Measurements from ENCODE around the gene FZD10. TPM values are rescaled to one million over a fixed set of nuclear protein-coding genes. Genes with fewer than 3 reads are reported as not detected.

Gene FZD10
- total RNA-seq, 1 experiment from 2014 or later = not detected

DNA sequence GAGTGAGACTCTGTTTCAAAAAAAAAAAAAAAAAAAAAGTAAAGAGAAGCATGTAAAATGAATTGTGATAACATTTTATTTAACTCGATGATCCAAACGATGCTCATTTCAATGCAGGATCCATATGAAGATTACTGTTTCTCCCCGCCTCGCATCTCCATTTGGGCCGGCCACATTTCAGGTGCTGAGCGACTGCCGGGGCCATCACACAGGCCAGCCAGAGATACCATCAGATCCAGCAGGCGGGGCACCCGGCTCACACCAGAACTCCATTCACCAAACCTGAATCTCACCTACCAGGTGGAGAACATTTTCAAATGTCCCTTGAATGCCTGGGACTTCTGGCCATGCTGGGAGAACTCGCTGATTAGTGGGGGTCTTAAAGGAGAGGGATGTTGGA, 18.0 kb upstream of the FZD10 start:
- Histone ChIP-seq H3K4me1 (ENCODE audit: control insufficient read depth in 1 of 2, insufficient read depth in 2 of 2, low read length in 2 of 2) (no peaks in the 10 kb centered on the region), H3K27ac (ENCODE audit: low read depth, low read length) (no peak overlapping the region), H3K36me3 (ENCODE audit: control insufficient read depth in 1 of 2, insufficient read depth in 2 of 2, low read length in 2 of 2) (no peaks in the 10 kb centered on the region), H3K4me2 (ENCODE audit: low read length) (no peak overlapping the region), H3K9me3 (ENCODE audit: control insufficient read depth in 1 of 2, insufficient read depth in 1 of 2, low read depth in 1 of 2, low read length in 2 of 2) (peaks cover 3 to 6% of the 10 kb centered on the region in 2 experiments; a peak in 2 of 4 replicates), H2AFZ (ENCODE audit: low read depth, low read length, poor library complexity, severe bottlenecking) (no peak overlapping the region), H3K79me2 (ENCODE audit: insufficient read depth, low read length) (no peaks in the 10 kb centered on the region), H3K4me3 (replicated peaks in 1 of 2; ENCODE audit: low read depth in 1 of 2, low read length in 2 of 2) (no peak overlapping the region), H3K9me2 (ENCODE audit: insufficient read depth) (no peaks in the 10 kb centered on the region), H4K20me1 (ENCODE audit: insufficient read depth) (no peaks in the 10 kb centered on the region), H3K27me3 (ENCODE audit: insufficient read depth, low read length) (no peaks in the 10 kb centered on the region), H3K9ac (ENCODE audit: low read length) (no peak overlapping the region)
- ATAC-seq = no peak
- no peak for DNase-seq (ENCODE audit: low read depth, low spot score)
- TF ChIP-seq YY1 (IDR thresholded peaks at IDR 0.05; ENCODE audit: extremely low read depth, insufficient replicate concordance, low read depth, low read length) (no peak), POLR2A (IDR thresholded peaks at IDR 0.05; ENCODE audit: borderline replicate concordance, extremely low read depth, insufficient read depth, insufficient read length) (no peak), JUND (IDR thresholded peaks at IDR 0.05) (no peak), ELF1 (IDR thresholded peaks at IDR 0.05; ENCODE audit: borderline replicate concordance, low read depth) (no peak), CBX3 (IDR thresholded peaks at IDR 0.05; ENCODE audit: low read depth) (no peak), RAD21 (IDR thresholded peaks at IDR 0.05; ENCODE audit: low read depth) (no peak), FOSL1 (IDR thresholded peaks at IDR 0.05; ENCODE audit: low read depth) (no peak), SIN3A (IDR thresholded peaks at IDR 0.05; ENCODE audit: low read depth) (no peak), TCF7L2 (IDR thresholded peaks at IDR 0.05; ENCODE audit: borderline replicate concordance, extremely low read depth, insufficient read depth, insufficient read length) (no peak), EGR1 (IDR thresholded peaks at IDR 0.05; ENCODE audit: low read depth) (no peak), ZNF274 (IDR thresholded peaks at IDR 0.05; ENCODE audit: low read depth, low read length) (no peak), EZH2phosphoT487 (IDR thresholded peaks at IDR 0.05; ENCODE audit: borderline replicate concordance) (no peak), SP1 (IDR thresholded peaks at IDR 0.05; ENCODE audit: low read depth) (no peak), REST (IDR thresholded peaks at IDR 0.05; ENCODE audit: low read depth) (no peak), EZH2 (IDR thresholded peaks at IDR 0.05) (no peak), CEBPB (IDR thresholded peaks at IDR 0.05; ENCODE audit: low read depth) (no peak), SRF (IDR thresholded peaks at IDR 0.05; ENCODE audit: low read depth) (no peak)
- TF ChIP-seq, protein P1, sequence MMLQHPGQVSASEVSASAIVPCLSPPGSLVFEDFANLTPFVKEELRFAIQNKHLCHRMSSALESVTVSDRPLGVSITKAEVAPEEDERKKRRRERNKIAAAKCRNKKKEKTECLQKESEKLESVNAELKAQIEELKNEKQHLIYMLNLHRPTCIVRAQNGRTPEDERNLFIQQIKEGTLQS (IDR thresholded peaks at IDR 0.05) = no peak
- TF ChIP-seq, protein P2, sequence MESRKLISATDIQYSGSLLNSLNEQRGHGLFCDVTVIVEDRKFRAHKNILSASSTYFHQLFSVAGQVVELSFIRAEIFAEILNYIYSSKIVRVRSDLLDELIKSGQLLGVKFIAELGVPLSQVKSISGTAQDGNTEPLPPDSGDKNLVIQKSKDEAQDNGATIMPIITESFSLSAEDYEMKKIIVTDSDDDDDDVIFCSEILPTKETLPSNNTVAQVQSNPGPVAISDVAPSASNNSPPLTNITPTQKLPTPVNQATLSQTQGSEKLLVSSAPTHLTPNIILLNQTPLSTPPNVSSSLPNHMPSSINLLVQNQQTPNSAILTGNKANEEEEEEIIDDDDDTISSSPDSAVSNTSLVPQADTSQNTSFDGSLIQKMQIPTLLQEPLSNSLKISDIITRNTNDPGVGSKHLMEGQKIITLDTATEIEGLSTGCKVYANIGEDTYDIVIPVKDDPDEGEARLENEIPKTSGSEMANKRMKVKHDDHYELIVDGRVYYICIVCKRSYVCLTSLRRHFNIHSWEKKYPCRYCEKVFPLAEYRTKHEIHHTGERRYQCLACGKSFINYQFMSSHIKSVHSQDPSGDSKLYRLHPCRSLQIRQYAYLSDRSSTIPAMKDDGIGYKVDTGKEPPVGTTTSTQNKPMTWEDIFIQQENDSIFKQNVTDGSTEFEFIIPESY (IDR thresholded peaks at IDR 0.05; ENCODE audit: extremely low read depth, insufficient replicate concordance, low read length) = no peak
- TF ChIP-seq, protein P3, sequence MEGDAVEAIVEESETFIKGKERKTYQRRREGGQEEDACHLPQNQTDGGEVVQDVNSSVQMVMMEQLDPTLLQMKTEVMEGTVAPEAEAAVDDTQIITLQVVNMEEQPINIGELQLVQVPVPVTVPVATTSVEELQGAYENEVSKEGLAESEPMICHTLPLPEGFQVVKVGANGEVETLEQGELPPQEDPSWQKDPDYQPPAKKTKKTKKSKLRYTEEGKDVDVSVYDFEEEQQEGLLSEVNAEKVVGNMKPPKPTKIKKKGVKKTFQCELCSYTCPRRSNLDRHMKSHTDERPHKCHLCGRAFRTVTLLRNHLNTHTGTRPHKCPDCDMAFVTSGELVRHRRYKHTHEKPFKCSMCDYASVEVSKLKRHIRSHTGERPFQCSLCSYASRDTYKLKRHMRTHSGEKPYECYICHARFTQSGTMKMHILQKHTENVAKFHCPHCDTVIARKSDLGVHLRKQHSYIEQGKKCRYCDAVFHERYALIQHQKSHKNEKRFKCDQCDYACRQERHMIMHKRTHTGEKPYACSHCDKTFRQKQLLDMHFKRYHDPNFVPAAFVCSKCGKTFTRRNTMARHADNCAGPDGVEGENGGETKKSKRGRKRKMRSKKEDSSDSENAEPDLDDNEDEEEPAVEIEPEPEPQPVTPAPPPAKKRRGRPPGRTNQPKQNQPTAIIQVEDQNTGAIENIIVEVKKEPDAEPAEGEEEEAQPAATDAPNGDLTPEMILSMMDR (IDR thresholded peaks at IDR 0.05 in 2 of 3, conservative IDR thresholded peaks at IDR 0.05 in 1 of 3; ENCODE audit: borderline replicate concordance in 1 of 3, insufficient read depth in 1 of 3, low read depth in 2 of 3, low read length in 2 of 3) = no peak
- ChIA-PET CTCF (no interaction called here), RAD21 (ENCODE audit: low non-redundant PET in 1 of 2, low total read pairs in 2 of 2, uncharacterized antibody in 2 of 2, unreplicated experiment in 2 of 2) (no interaction called here), POLR2A (no interaction called here)
- no TSS peak for BruUV-seq (replicated peaks)
- intact Hi-C loops (cut with micrococcal nuclease) = no loop called here

Measured in HCT116 (cell line).